PC-9 (cell line): Measurements from ENCODE around the gene OR4D1. TPM values are rescaled to one million over a fixed set of nuclear protein-coding genes. Genes with fewer than 3 reads are reported as not detected.
A peak's percentile ranks its signal among the peaks of the same experiment; 100 is the strongest.
"Not testable (repeated sequence)": the region's sequence is repeated elsewhere in the genome, so short reads cannot be mapped to it uniquely, and the experiment has no call there.

ENCODE experiments used
- BruUV-seq: library from RNA; stranded (reverse); fragments of 400-500 nt; replicated peaks from 2 replicates; lab custom pipeline; 2021; lab: Mats Ljungman, UMichigan
- CTCF ChIA-PET: fragments of 300-600 bp; sonication (Branson Sonifier 250); formaldehyde crosslinking; loops from one replicate; lab custom pipeline; 2022; ENCODE audit warnings: antibody characterized with exemption; lab: Charles Lee
- POLR2A ChIA-PET: fragments of 300-600 bp; sonication (Branson Sonifier 250); formaldehyde crosslinking; loops from one replicate; lab custom pipeline; 2022; ENCODE audit warnings: antibody characterized with exemption; ENCODE audit not compliant: unreplicated experiment; lab: Charles Lee
- DNase-seq, 2 experiments: peaks; one replicate each; pipeline versions ENCODE4 v3.0.0 to v3.0.0-alpha.2; 2015 to 2022; ENCODE audit warnings: mixed read lengths in 1 of 2
- H2AFZ ChIP-seq: fragments of 200-600 bp; sonication (generic); 2 replicates; pipeline ENCODE4 v1.8.1; 2017; ENCODE audit warnings: antibody characterized with exemption
- H3F3A ChIP-seq: fragments of 200-600 bp; sonication (generic); 2 replicates; pipeline ENCODE4 v1.8.1; 2017; ENCODE audit warnings: antibody characterized with exemption, mild to moderate bottlenecking, low read depth; ENCODE audit not compliant: insufficient read depth
- H3K27ac ChIP-seq: fragments of 200-600 bp; sonication (generic); 2 replicates; pipeline ENCODE4 v1.6.1; 2016; ENCODE audit warnings: mixed run types
- H3K27me3 ChIP-seq: fragments of 200-600 bp; sonication (generic); 2 replicates; pipeline ENCODE4 v1.6.1; 2016; ENCODE audit warnings: low read depth, mixed run types; ENCODE audit not compliant: insufficient read depth
- H3K36me3 ChIP-seq: fragments of 200-600 bp; sonication (generic); 2 replicates; pipeline ENCODE4 v1.6.1; 2016; ENCODE audit warnings: low read depth, mixed run types
- H3K4me1 ChIP-seq: fragments of 200-600 bp; sonication (generic); replicated peaks from 2 replicates; pipeline ENCODE4 v1.6.1; 2016; ENCODE audit warnings: mixed run types; ENCODE audit not compliant: insufficient read depth
- H3K4me2 ChIP-seq: fragments of 200-600 bp; sonication (generic); 2 replicates; pipeline ENCODE4 v1.6.1; 2017; ENCODE audit warnings: mixed run types
- H3K4me3 ChIP-seq: fragments of 200-600 bp; sonication (generic); 2 replicates; pipeline ENCODE4 v1.6.1; 2016; ENCODE audit warnings: mixed run types
- H3K79me2 ChIP-seq: fragments of 200-600 bp; sonication (generic); 2 replicates; pipeline ENCODE4 v1.6.1; 2017; ENCODE audit warnings: low read depth, mixed run types
- H3K9me2 ChIP-seq: fragments of 200-600 bp; sonication (generic); 2 replicates; pipeline ENCODE4 v1.8.1; 2017; ENCODE audit warnings: mild to moderate bottlenecking; ENCODE audit not compliant: insufficient read depth
- H3K9me3 ChIP-seq: fragments of 200-600 bp; sonication (generic); 2 replicates; pipeline ENCODE4 v1.8.1; 2016; ENCODE audit warnings: low read depth; ENCODE audit not compliant: insufficient read depth
- H4K20me1 ChIP-seq: fragments of 200-600 bp; sonication (generic); 2 replicates; pipeline ENCODE4 v1.8.1; 2017; ENCODE audit not compliant: insufficient read depth
- CTCF ChIP-seq: fragments of 200-600 bp; sonication (generic); conservative IDR thresholded peaks from 2 replicates; pipeline ENCODE4 v1.6.1; 2017; ENCODE audit warnings: mixed run types, antibody characterized with exemption, mild to moderate bottlenecking, moderate library complexity
- EZH2 ChIP-seq: fragments of 200-600 bp; sonication (generic); IDR thresholded peaks from 2 replicates; pipeline ENCODE4 v1.8.0; 2017; ENCODE audit warnings: antibody characterized with exemption, low read depth
- intact Hi-C: fragments of 100-400 bp; cut with micrococcal nuclease; formaldehyde crosslinking; loops from one replicate; pipeline ENCODE4 v1.10.0; 2022; ENCODE audit not compliant: unreplicated experiment
- total RNA-seq: library from RNA; stranded (reverse); gene quantifications from 2 replicates; pipeline ENCODE4 v1.2.3, GENCODE V29; 2021

Gene OR4D1
- total RNA-seq, 1 experiment from 2014 or later = not detected

DNA sequence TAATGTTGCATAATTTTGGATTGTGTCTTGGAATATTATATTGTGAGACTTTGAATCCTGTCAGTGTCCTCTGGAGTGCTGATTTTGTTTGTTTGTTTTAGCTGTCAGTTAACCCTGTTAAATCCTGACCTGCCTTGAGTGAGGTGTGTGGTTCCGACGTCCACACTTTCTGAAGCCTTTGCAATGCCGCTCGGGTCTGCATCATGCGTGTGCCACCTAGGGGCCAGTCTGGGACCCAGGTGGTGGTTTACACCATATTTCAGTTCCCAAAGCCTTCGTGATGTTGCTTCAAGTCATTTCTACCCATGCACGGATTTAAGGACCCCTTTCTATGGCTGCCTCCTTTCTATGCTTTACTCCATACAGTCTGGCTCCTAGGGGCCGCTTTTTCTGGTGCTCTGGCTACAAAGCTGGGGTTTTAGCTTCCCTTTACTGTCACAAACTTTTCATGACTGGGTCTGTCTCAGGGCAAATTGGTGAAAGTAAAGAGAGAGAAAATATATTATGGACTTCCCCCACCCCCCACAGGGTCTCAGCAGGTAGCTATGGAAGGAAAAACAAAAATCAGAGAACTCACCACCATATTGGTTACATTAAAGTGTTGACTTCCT is 11.4 kb upstream of the OR4D1 start:
- peaks cover 87% of the 10 kb centered on the region for H3K27me3 ChIP-seq
- H3K4me3 ChIP-seq = no peak overlapping the region
- H3K79me2 ChIP-seq = no peaks in the 10 kb centered on the region
- H3K4me2 ChIP-seq = no peak overlapping the region
- ChIA-PET CTCF (no interaction called here), POLR2A (no interaction called here)
- no peaks in the 10 kb centered on the region for H3K9me2 ChIP-seq
- no peak for TF ChIP-seq EZH2
- peak; percentile 69 for TF ChIP-seq CTCF
- no TSS peak for BruUV-seq
- no peak overlapping the region for H2AFZ ChIP-seq
- DNase-seq = peak in 1 of 2 experiments; percentile 14
- no peaks in the 10 kb centered on the region for H3F3A ChIP-seq
- H3K9me3 ChIP-seq = no peaks in the 10 kb centered on the region
- intact Hi-C loops = no loop called here
- no peaks in the 10 kb centered on the region for H4K20me1 ChIP-seq
- no peaks in the 10 kb centered on the region for H3K4me1 ChIP-seq
- no peaks in the 10 kb centered on the region for H3K36me3 ChIP-seq
- no peak overlapping the region for H3K27ac ChIP-seq

- ChIA-PET CTCF (no interaction called here), POLR2A (no interaction called here)
- BruUV-seq = no TSS peak
- Histone ChIP-seq H3K36me3 (no peaks in the 10 kb centered on the region), H3K4me1 (no peaks in the 10 kb centered on the region), H3K9me3 (0 out of 2 replicates have a peak, but pooled peaks cover 3% of the 10 kb centered on the region), H3K79me2 (no peaks in the 10 kb centered on the region), H3K27ac (no peak overlapping the region), H3K27me3 (peaks cover 78% of the 10 kb centered on the region), H3K9me2 (no peaks in the 10 kb centered on the region), H3K4me3 (no peak overlapping the region), H2AFZ (no peak overlapping the region), H4K20me1 (no peaks in the 10 kb centered on the region), H3F3A (no peaks in the 10 kb centered on the region), H3K4me2 (no peak overlapping the region)
- TF ChIP-seq CTCF (no peak), EZH2 (no peak)
- DNase-seq = no peak
- intact Hi-C loops = no loop called here
These were observed 6.7 kb upstream of the OR4D1 start for GRCh38 chr17:58141505-58141904.

DNA sequence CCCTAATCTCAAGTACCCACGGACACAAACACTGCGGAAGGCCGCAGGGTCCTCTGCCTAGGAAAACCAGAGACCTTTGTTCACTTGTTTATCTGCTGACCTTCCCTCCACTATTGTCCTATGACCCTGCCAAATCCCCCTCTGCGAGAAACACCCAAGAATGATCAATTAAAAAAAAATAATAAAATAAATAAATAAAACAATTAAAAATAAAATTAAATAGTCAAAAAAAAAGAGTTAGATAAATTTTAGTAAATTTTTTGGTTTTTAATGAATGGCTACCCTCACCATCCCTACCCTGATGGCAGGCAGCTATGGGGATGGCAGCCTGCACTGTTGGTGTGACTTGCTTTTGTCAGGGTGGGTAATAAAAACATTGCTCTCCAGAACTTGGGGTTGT is 4.8 kb upstream of the OR4D1 start:
- H3K79me2 ChIP-seq, POLR2A ChIA-PET, H3K4me2 ChIP-seq, H3K4me1 ChIP-seq, BruUV-seq, intact Hi-C loops, H3K4me3 ChIP-seq, H4K20me1 ChIP-seq, H3F3A ChIP-seq, H3K9me3 ChIP-seq, H3K27ac ChIP-seq, CTCF ChIA-PET, H2AFZ ChIP-seq, DNase-seq, H3K36me3 ChIP-seq, H3K9me2 ChIP-seq: not testable (repeated sequence)
- peaks cover 78% of the 10 kb centered on the region for H3K27me3 ChIP-seq

GRCh38 chr17:58144801-58145200 is 3.4 kb upstream of the OR4D1 start:
- Histone ChIP-seq H3F3A (no peaks in the 10 kb centered on the region), H3K9me2 (no peaks in the 10 kb centered on the region), H3K27me3 (peaks cover 79% of the 10 kb centered on the region), H3K36me3 (no peaks in the 10 kb centered on the region), H4K20me1 (no peaks in the 10 kb centered on the region), H3K9me3 (0 out of 2 replicates have a peak, but pooled peaks cover 7% of the 10 kb centered on the region), H2AFZ (no peak overlapping the region), H3K27ac (no peak overlapping the region), H3K79me2 (no peaks in the 10 kb centered on the region), H3K4me1 (no peaks in the 10 kb centered on the region), H3K4me2 (no peak overlapping the region), H3K4me3 (no peak overlapping the region)
- DNase-seq = no peak
- no peak for TF ChIP-seq CTCF
- no peak for TF ChIP-seq EZH2
- CTCF ChIA-PET = no interaction called here
- no TSS peak for BruUV-seq
- POLR2A ChIA-PET = no interaction called here
- intact Hi-C loops = no loop called here
